ENCODE measurements around the gene SLC17A5. TPM values are rescaled to one million over a fixed set of nuclear protein-coding genes. Genes with fewer than 3 reads are reported as not detected.

SLC17A5 gene
- total and polyA plus RNA-seq, 9 of the 15 experiments (the other 6 are each of a cell fraction or from before 2014, with no cell fraction given): 1.3 to 7.2 (median 3.4) TPM

DNA sequence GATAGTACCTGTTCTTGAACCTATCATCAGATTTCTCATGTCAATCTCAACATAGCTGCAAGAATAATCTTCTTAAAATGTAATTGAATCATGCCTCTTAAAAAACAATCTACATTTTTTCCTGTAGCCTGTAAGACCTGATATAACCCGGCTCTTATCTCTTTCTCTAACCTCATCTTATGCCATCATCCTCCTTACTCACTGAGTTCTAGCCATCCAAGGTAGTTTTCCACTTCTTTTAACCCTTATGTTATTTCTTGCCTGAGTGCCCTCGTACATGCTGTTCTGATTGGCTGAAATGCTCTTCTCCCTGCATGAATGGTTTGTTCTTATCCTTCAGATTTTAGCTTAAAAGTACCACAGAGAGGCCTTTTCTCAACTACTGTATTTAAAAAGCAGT lies 16.4 kb downstream of the SLC17A5 start:
- in situ Hi-C loops (cut with MboI) (no loop called here), intact Hi-C loops (cut with micrococcal nuclease) (no loop called here)
- 20% methylated on average over 2 of the region's 2 CpGs for WGBS (ENCODE audit: insufficient coverage, low coverage, missing lambda C conversion rate)
- Histone ChIP-seq H3K79me2 (ENCODE audit: control insufficient read depth, insufficient read depth, low read length) (no peaks in the 10 kb centered on the region), H4K20me1 (replicated peaks; ENCODE audit: control insufficient read depth, insufficient read depth, low read length) (no peaks in the 10 kb centered on the region), H3K27ac (ENCODE audit: extremely low read depth, low read depth, low read length) (no peak overlapping the region), H2AFZ (ENCODE audit: low read depth, low read length) (no peak overlapping the region), H3K27me3 (ENCODE audit: control insufficient read depth in 2 of 2, insufficient read depth in 2 of 2, low read length in 2 of 2) (no peaks in the 10 kb centered on the region), H3K4me2 (ENCODE audit: insufficient read depth, low read length) (no peak overlapping the region), H3K9me3 (replicated peaks; ENCODE audit: control insufficient read depth, insufficient read depth, low read depth, low read length) (no peaks in the 10 kb centered on the region), H3K4me3 (no peak overlapping the region), H3K36me3 (ENCODE audit: control insufficient read depth, insufficient read depth, low read length) (peaks cover 2% of the 10 kb centered on the region; the same call in 1 of the 3 replicates), H3K4me1 (replicated peaks in 1 of 2; ENCODE audit: control insufficient read depth in 2 of 2, insufficient read depth in 2 of 2, low read length in 2 of 2) (no peaks in the 10 kb centered on the region), H3K9ac (ENCODE audit: insufficient read depth in 1 of 2, low read depth in 2 of 2, low read length in 2 of 2) (no peak overlapping the region), H3K9me1 (ENCODE audit: control insufficient read depth, insufficient read depth, low read length) (no peaks in the 10 kb centered on the region)
- ChIA-PET CTCF (ENCODE audit: low intra/inter-chr PET ratio) (no interaction called here), POLR2A (interaction anchor here (1.1 to 2.3 kb wide), 4 partner anchors 15 to 125 kb away, joined by 4 to 10 read pairs (median 6); partner anchors contain the start of gene EEF1A1)
- FAIRE-seq: no peak
- BruUV-seq (replicated peaks): no TSS peak
- DNase-seq (ENCODE audit: extremely low read depth in 1 of 4, low spot score in 3 of 4): no peak
- no peak for ATAC-seq
- TF ChIP-seq BRCA1 (IDR thresholded peaks at IDR 0.05) (no peak), BRCA1 (CRISPR knock-in tag; IDR thresholded peaks at IDR 0.05) (no peak), ZNF717 (CRISPR knock-in tag; IDR thresholded peaks at IDR 0.05) (no peak), SOX6 (IDR thresholded peaks at IDR 0.05) (no peak), ZBTB7A (IDR thresholded peaks at IDR 0.05; ENCODE audit: borderline replicate concordance, control insufficient read depth, low read depth, low read length) (no peak), ZNF584 (CRISPR knock-in tag; IDR thresholded peaks at IDR 0.05; ENCODE audit: low read depth) (no peak), NFXL1 (CRISPR knock-in tag; IDR thresholded peaks at IDR 0.05) (no peak), NFIX (CRISPR knock-in tag; IDR thresholded peaks at IDR 0.05; ENCODE audit: low read depth) (no peak), KDM1A (IDR thresholded peaks at IDR 0.05) (no peak), POLR2B (IDR thresholded peaks at IDR 0.05; ENCODE audit: low read depth, partially characterized antibody) (no peak), ZNF318 (IDR thresholded peaks at IDR 0.05; ENCODE audit: borderline replicate concordance in 1 of 2, low read depth in 1 of 2) (no peak), ZBED1 (IDR thresholded peaks at IDR 0.05) (no peak), HMGN3 (IDR thresholded peaks at IDR 0.05; ENCODE audit: borderline replicate concordance, extremely low read depth, insufficient read length, low read depth, low read length) (no peak)

Data from K562 (cell line).